Measurements from ENCODE around the gene LYPD5. TPM values are rescaled to one million over a fixed set of nuclear protein-coding genes. Genes with fewer than 3 reads are reported as not detected.

Gene LYPD5
- total RNA-seq, 1 donor from 2014 or later, result not detected

DNA sequence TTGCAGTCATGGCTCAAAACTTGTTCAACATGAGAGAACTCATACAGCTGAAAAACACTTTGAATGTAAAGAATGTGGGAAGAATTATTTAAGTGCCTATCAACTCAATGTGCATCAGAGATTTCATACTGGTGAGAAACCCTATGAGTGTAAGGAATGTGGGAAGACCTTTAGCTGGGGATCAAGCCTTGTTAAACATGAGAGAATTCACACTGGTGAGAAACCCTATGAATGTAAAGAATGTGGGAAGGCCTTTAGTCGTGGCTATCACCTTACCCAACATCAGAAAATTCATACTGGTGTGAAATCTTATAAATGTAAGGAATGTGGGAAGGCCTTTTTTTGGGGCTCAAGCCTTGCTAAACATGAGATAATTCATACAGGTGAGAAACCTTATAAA, 45.0 kb upstream of the LYPD5 start:
- H2AFZ ChIP-seq (ENCODE audit: low read depth, low read length), result no peak overlapping the region
- no peak overlapping the region for H3K4me3 Mint-ChIP-seq (ENCODE audit: unreplicated experiment)
- no peaks in the 10 kb centered on the region for H4K20me1 ChIP-seq (ENCODE audit: insufficient read depth, low read length)
- no peaks in the 10 kb centered on the region for H3K4me1 ChIP-seq (ENCODE audit: insufficient read depth, low read length)
- DNase-seq (ENCODE audit: low read depth) (no peak), FAIRE-seq (no peak)
- H3K27me3 ChIP-seq (ENCODE audit: insufficient read depth, low read length), result no peaks in the 10 kb centered on the region
- H3K36me3 Mint-ChIP-seq (ENCODE audit: low read depth, unreplicated experiment), result peaks cover 67% of the 10 kb centered on the region
- H3K27me3 Mint-ChIP-seq (ENCODE audit: low read depth, unreplicated experiment), result no peaks in the 10 kb centered on the region
- H3K27ac Mint-ChIP-seq (ENCODE audit: unreplicated experiment), result no peak overlapping the region
- peaks cover 68% of the 10 kb centered on the region for H3K9me3 Mint-ChIP-seq (ENCODE audit: unreplicated experiment)
- H3K9me3 ChIP-seq (ENCODE audit: insufficient read depth, low read depth, low read length), result peaks cover 56% of the 10 kb centered on the region
- no peak overlapping the region for H3K4me2 ChIP-seq (ENCODE audit: low read length)
- H3K4me1 Mint-ChIP-seq (ENCODE audit: low read depth, unreplicated experiment), result no peaks in the 10 kb centered on the region
- TF ChIP-seq EZH2 (IDR thresholded peaks at IDR 0.05; ENCODE audit: insufficient read depth, low read length), result no peak
- TF ChIP-seq, protein P1, sequence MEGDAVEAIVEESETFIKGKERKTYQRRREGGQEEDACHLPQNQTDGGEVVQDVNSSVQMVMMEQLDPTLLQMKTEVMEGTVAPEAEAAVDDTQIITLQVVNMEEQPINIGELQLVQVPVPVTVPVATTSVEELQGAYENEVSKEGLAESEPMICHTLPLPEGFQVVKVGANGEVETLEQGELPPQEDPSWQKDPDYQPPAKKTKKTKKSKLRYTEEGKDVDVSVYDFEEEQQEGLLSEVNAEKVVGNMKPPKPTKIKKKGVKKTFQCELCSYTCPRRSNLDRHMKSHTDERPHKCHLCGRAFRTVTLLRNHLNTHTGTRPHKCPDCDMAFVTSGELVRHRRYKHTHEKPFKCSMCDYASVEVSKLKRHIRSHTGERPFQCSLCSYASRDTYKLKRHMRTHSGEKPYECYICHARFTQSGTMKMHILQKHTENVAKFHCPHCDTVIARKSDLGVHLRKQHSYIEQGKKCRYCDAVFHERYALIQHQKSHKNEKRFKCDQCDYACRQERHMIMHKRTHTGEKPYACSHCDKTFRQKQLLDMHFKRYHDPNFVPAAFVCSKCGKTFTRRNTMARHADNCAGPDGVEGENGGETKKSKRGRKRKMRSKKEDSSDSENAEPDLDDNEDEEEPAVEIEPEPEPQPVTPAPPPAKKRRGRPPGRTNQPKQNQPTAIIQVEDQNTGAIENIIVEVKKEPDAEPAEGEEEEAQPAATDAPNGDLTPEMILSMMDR (IDR thresholded peaks at IDR 0.05; ENCODE audit: insufficient read depth, low read depth, low read length), result no peak
- H3K36me3 ChIP-seq (ENCODE audit: insufficient read depth, low read length), result peaks cover 42% of the 10 kb centered on the region
- no peak overlapping the region for H3K4me3 ChIP-seq (ENCODE audit: insufficient read depth, low read depth, low read length)
- H3K79me2 ChIP-seq (ENCODE audit: insufficient read depth, low read length), result no peaks in the 10 kb centered on the region
- no peak overlapping the region for H3K9ac ChIP-seq (ENCODE audit: low read length)
- H3K27ac ChIP-seq (ENCODE audit: low read depth, low read length), result no peak overlapping the region

DNA sequence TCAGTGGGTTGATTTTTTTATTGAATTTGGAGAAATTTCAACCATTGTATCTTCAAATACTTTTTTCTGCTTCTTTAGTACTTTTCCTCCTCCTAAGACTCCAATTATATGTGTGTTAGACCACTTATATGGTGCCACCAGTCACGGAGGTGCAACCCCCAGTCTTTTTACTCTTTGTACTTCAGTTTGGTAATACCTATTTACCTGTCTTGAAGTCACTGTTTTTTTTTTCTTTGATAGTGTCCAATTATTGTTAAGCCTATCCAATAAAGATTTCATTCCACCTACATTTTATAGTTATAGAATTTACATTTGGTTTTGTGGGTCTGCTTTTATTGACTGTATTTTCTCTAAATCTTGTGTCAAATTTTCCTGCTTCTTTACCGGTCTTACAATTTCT, 39.8 kb upstream of the LYPD5 start:
- H3K4me1 Mint-ChIP-seq (ENCODE audit: low read depth, unreplicated experiment), result no peaks in the 10 kb centered on the region
- no peaks in the 10 kb centered on the region for H3K27me3 ChIP-seq (ENCODE audit: insufficient read depth, low read length)
- DNase-seq (ENCODE audit: low read depth) (no peak), FAIRE-seq (no peak)
- H3K36me3 ChIP-seq (ENCODE audit: insufficient read depth, low read length), result peaks cover 56% of the 10 kb centered on the region
- H3K4me2 ChIP-seq (ENCODE audit: low read length), result no peak overlapping the region
- H3K4me3 ChIP-seq (ENCODE audit: insufficient read depth, low read depth, low read length), result no peak overlapping the region
- H3K9ac ChIP-seq (ENCODE audit: low read length), result no peak overlapping the region
- no peaks in the 10 kb centered on the region for H3K79me2 ChIP-seq (ENCODE audit: insufficient read depth, low read length)
- H2AFZ ChIP-seq (ENCODE audit: low read depth, low read length), result no peak overlapping the region
- H3K4me1 ChIP-seq (ENCODE audit: insufficient read depth, low read length), result no peaks in the 10 kb centered on the region
- TF ChIP-seq, protein P1 (IDR thresholded peaks at IDR 0.05; ENCODE audit: insufficient read depth, low read depth, low read length), result no peak
- TF ChIP-seq EZH2 (IDR thresholded peaks at IDR 0.05; ENCODE audit: insufficient read depth, low read length), result no peak
- no peaks in the 10 kb centered on the region for H3K27me3 Mint-ChIP-seq (ENCODE audit: low read depth, unreplicated experiment)
- no peak overlapping the region for H3K4me3 Mint-ChIP-seq (ENCODE audit: unreplicated experiment)
- H4K20me1 ChIP-seq (ENCODE audit: insufficient read depth, low read length), result no peaks in the 10 kb centered on the region
- no peak overlapping the region for H3K27ac Mint-ChIP-seq (ENCODE audit: unreplicated experiment)
- H3K27ac ChIP-seq (ENCODE audit: low read depth, low read length), result no peak overlapping the region
- peaks cover 42% of the 10 kb centered on the region for H3K9me3 ChIP-seq (ENCODE audit: insufficient read depth, low read depth, low read length)
- H3K9me3 Mint-ChIP-seq (ENCODE audit: unreplicated experiment), result peaks cover 51% of the 10 kb centered on the region
- peaks cover 62% of the 10 kb centered on the region for H3K36me3 Mint-ChIP-seq (ENCODE audit: low read depth, unreplicated experiment)

DNA sequence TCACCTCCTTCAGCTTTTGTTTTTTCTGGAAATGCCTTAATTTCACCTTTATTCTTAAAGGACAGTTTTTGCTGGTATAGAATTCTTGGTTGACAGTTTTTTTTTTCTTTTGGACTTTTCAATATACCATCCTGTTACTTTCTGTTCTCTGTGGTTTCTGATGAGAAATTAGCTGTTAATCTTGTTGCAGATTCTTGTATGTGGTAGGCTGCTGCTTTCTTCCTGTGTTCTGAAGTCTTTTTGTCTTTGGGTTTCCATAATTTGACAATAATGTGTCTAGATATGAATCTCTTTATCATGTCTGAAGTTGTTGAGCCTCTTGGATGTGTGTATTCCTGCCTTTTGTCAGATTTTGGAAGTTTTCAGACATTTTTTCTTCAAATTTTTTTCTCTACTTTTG, 36.9 kb upstream of the LYPD5 start:
- Mint-ChIP-seq H3K36me3 (ENCODE audit: low read depth, unreplicated experiment) (peaks cover 65% of the 10 kb centered on the region), H3K4me1 (ENCODE audit: low read depth, unreplicated experiment) (no peaks in the 10 kb centered on the region), H3K27me3 (ENCODE audit: low read depth, unreplicated experiment) (no peaks in the 10 kb centered on the region), H3K9me3 (ENCODE audit: unreplicated experiment) (peaks cover 47% of the 10 kb centered on the region), H3K4me3 (ENCODE audit: unreplicated experiment) (no peak overlapping the region), H3K27ac (ENCODE audit: unreplicated experiment) (no peak overlapping the region)
- Histone ChIP-seq H3K36me3 (ENCODE audit: insufficient read depth, low read length) (peaks cover 59% of the 10 kb centered on the region), H3K4me1 (ENCODE audit: insufficient read depth, low read length) (no peaks in the 10 kb centered on the region), H2AFZ (ENCODE audit: low read depth, low read length) (no peak overlapping the region), H3K9me3 (ENCODE audit: insufficient read depth, low read depth, low read length) (peaks cover 29% of the 10 kb centered on the region), H3K27ac (ENCODE audit: low read depth, low read length) (no peak overlapping the region), H3K79me2 (ENCODE audit: insufficient read depth, low read length) (no peaks in the 10 kb centered on the region), H3K4me2 (ENCODE audit: low read length) (no peak overlapping the region), H3K9ac (ENCODE audit: low read length) (no peak overlapping the region), H4K20me1 (ENCODE audit: insufficient read depth, low read length) (no peaks in the 10 kb centered on the region), H3K4me3 (ENCODE audit: insufficient read depth, low read depth, low read length) (no peak overlapping the region), H3K27me3 (ENCODE audit: insufficient read depth, low read length) (no peaks in the 10 kb centered on the region)
- TF ChIP-seq EZH2 (IDR thresholded peaks at IDR 0.05; ENCODE audit: insufficient read depth, low read length), result no peak
- TF ChIP-seq, protein P1 (IDR thresholded peaks at IDR 0.05; ENCODE audit: insufficient read depth, low read depth, low read length), result no peak
- DNase-seq (ENCODE audit: low read depth) (no peak), FAIRE-seq (no peak)

Data from astrocyte (in vitro differentiated cells and primary cell).